IPS DF 4.7 (cell line): Measurements from ENCODE around the gene PIP4P1.
"Not testable (repeated sequence)": the region's sequence is repeated elsewhere in the genome, so short reads cannot be mapped to it uniquely, and the experiment has no call there.

Experiments used
- DNase-seq: peaks from one replicate; pipeline ENCODE4 v3.0.0-alpha.2; 2013; ENCODE audit warnings: low spot score; ENCODE audit errors: extremely low read depth

The PIP4P1 gene

GRCh38 chr14:20461225-20462141 is at the start of gene PIP4P1:
Gene PIP4P1, minus strand, starts transcription at chr14:20461434. Its CDS starts 109 bp downstream, at chr14:20461325.
- peak; percentile 100 for DNase-seq

DNA sequence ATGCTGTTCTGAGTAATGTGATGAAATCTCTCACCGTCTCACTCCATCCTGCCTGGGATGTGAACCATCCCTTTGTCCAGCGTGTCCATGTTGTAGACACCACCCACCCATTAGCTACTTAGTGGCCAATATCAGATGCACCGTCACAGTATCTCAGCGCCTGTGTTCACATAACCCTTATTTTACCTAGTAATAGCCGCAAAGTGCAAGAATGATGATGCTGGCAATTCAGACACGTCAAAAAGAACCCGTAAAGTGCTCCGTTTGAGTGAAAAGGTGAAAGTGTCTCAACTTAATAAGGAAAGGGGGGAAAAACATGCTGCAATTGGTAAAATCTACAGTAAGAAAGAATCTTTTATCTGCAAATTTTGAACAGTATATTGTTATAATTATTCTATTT is 47.1 kb upstream of the PIP4P1 start:
- no peak for DNase-seq

- not testable (repeated sequence) for DNase-seq
These were observed 46.3 kb upstream of the PIP4P1 start for GRCh38 chr14:20507537-20507936.

DNA sequence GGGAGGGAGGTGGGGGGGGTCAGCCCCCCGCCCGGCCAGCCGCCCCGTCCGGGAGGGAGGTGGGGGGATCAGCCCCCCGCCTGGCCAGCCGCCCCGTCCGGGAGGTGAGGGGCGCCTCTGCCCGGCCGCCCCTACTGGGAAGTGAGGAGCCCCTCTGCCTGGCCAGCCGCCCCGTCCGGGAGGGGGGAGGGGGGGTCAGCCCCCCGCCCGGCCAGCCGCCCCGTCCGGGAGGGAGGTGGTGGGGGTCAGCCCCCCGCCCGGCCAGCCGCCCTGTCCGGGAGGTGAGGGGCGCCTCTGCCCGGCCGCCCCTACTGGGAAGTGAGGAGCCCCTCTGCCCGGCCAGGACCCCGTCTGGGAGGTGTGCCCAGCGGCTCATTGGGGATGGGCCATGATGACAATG is 45.5 kb upstream of the PIP4P1 start:
- not testable (repeated sequence) for DNase-seq

DNA sequence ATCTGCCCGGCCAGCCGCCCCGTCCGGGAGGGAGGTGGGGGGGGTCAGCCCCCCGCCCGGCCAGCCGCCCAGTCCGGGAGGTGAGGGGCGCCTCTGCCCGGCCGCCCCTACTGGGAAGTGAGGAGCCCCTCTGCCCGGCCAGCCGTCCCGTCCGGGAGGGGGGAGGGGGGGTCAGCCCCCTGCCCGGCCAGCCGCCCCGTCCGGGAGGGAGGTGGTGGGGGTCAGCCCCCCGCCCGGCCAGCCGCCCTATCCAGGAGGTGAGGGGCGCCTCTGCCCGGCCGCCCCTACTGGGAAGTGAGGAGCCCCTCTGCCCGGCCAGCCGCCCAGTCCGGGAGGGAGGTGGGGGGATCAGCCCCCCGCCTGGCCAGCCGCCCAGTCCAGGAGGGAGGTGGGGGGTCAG is 45.0 kb upstream of the PIP4P1 start:
- not testable (repeated sequence) for DNase-seq

- no peak for DNase-seq
These were observed 42.7 kb upstream of the PIP4P1 start for GRCh38 chr14:20503898-20504297.

- no peak for DNase-seq
These were observed 40.1 kb upstream of the PIP4P1 start for GRCh38 chr14:20501346-20501745.

- DNase-seq: no peak
These were observed 38.6 kb upstream of the PIP4P1 start for GRCh38 chr14:20499881-20500280.

- DNase-seq: no peak
These were observed 37.9 kb upstream of the PIP4P1 start for GRCh38 chr14:20499108-20499507.

DNA sequence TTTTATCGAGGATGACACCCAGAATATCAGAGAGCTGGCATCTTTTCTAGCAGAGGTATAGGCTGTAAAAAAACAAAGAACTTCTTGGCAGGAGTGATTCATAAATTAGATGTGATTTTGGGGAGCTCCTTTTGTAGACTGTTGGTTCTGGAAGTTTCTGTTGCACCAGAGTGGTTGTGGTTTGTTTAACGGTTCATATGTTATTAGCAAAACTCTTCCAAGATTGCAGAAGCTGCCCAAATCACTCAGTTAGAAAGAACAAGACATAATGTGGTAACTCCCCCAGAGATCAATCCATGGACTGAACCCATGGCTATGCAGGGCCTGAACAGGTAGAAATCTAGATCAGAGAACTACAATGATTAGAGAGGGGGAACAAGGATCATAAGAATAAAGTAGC is 37.4 kb upstream of the PIP4P1 start:
- DNase-seq: no peak

DNA sequence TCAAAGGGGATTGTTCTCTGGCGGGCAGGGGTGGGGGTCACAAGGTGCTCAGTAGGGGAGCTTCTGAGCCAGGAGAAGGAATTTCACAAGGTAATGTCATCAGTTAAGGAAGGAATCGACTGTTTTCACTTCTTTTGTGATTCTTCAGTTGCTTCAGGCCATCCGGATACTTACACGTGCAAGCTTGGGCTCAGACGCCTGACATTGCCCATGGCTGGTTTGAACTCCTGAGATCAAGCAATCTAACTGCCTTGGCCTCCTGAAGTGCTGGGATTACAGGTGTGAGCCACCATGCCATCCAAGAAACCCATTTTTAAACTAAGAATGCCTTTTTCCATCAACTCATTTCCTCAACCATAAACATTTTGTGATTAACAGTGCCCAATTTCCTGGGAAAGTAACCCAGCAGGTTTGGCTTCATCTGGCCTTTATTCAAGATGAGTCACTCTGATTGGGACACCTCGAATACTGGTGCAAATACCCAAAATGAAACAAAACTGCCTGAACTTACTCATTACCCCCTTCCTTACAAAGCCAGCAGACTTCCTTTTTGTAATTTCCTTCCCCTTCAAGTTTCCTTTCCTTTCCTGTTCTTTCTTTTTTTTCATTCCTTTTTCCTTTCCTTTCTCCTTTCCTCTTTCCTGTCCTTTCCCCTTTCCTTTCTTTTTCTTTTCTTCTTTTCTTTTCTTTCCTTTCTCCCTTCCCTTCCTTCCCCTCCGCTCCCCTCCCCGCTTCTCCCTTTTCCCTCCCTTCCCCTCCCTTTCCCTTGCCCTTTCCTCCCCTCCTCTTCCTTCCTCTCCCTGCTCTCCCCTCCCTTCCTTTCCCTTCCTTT is 33.9 kb upstream of the PIP4P1 start:
- no peak for DNase-seq

- no peak for DNase-seq
These were observed 32.4 kb upstream of the PIP4P1 start for GRCh38 chr14:20493634-20494033.

- no peak for DNase-seq
These were observed 31.3 kb upstream of the PIP4P1 start for GRCh38 chr14:20492486-20492885.

GRCh38 chr14:20490563-20490962 is 29.3 kb upstream of the PIP4P1 start:
- DNase-seq: no peak

GRCh38 chr14:20489093-20489994 is 28.1 kb upstream of the PIP4P1 start:
- no peak for DNase-seq

- DNase-seq: no peak
These were observed 26.1 kb upstream of the PIP4P1 start for GRCh38 chr14:20487396-20487725.

DNA sequence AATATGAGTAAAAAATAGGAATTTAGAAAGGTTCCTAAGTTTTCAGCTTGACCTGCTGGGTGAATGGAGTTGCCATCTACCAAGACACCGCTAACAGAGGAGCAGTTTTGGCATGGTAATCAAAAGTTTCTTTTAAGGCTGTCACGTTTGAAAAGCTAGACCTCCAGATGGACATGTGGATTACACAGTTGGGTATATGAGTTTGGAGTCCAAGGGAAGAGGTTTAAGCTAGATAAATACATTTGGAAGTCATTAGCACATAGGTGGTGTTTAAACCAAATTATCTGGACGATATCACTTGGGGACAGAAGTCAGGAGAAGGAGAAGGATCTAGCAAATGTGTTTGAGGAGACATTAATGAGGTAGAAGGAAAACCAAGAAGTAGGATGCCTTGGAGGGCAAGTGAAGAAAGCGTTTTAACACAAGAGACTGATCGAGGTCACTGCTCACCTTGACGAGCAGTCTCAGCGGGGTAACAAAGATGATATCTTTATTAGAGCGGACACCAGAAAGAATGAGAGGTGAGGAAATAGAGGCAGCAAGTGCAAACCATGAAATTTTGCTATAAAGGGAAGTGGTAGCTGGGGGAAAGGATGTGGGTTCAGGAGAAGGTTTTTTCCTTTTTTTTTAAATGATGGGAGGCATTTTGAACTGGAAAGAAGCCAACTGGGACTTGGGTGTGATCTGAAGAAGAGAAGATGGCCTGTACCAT is 25.6 kb upstream of the PIP4P1 start:
- no peak for DNase-seq

- DNase-seq: no peak
These were observed 24.7 kb upstream of the PIP4P1 start for GRCh38 chr14:20485900-20486299.

- no peak for DNase-seq
These were observed 21.1 kb upstream of the PIP4P1 start for GRCh38 chr14:20482382-20482781.

DNA sequence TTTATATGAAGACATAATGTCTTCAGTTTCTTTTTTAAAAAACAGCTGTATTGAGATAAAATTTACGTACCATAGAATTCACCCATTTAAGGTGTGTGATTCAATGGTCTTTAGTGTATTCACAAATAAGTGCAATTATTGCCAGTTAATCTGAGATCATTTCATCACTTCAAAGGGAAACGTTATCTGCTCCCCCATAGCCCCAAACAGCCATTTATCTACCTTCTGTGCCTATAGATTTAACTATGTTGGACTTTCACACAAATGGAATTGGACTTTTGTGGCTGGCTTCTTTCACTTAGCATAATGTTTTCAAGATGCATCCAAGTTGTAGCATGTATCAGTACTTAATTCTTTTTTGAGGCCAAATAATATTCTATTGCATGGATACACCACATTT is 17.7 kb upstream of the PIP4P1 start:
- DNase-seq: no peak
